Natural killer cell treated with Interleukin-12 subunit alpha and Interleukin-12 subunit beta and Interleukin-15 and Interleukin-18, amount 100 ng/mL, for 72 hours (primary cell): Measurements from ENCODE around the gene GNB5. TPM values are rescaled to one million over a fixed set of nuclear protein-coding genes. Genes with fewer than 3 reads are reported as not detected.

ENCODE experiments used
- ATAC-seq, 2 donors: fragments of 150-1000 bp; cut with Tn5 transposase in 1 of 2; sonication (Bioruptor Pico), chemical (Tn5 transposase) in 1 of 2; 2 replicates each; pipeline ENCODE4 v1.10.0; 2021
- DNase-seq: peaks from one replicate; pipeline ENCODE4 v3.0.0; 2022; ENCODE audit warnings: low spot score
- H3K27ac Mint-ChIP-seq, 2 donors: 1 replicate in 1 of 2; 2 replicates in 1 of 2; pipeline ENCODE4 v1.8.0; 2022; ENCODE audit warnings: mixed read lengths in 2 of 2, mild to moderate bottlenecking in 1 of 2, moderate library complexity in 1 of 2
- H3K27me3 Mint-ChIP-seq, 2 donors: 1 replicate in 1 of 2; 2 replicates in 1 of 2; pipeline ENCODE4 v1.8.0; 2022; ENCODE audit warnings: mixed read lengths in 2 of 2
- H3K36me3 Mint-ChIP-seq: one replicate; pipeline ENCODE4 v1.8.0; 2022; ENCODE audit warnings: mixed read lengths
- H3K4me1 Mint-ChIP-seq, 2 donors: 1 replicate in 1 of 2; 2 replicates in 1 of 2; pipeline ENCODE4 v1.8.0; 2022; ENCODE audit warnings: low read depth in 2 of 2, mixed read lengths in 2 of 2, mild to moderate bottlenecking in 1 of 2
- H3K4me3 Mint-ChIP-seq: one replicate; pipeline ENCODE4 v1.8.0; 2022; ENCODE audit warnings: mixed read lengths
- H3K9me3 Mint-ChIP-seq: 2 replicates; pipeline ENCODE4 v1.8.0; 2022; ENCODE audit warnings: mixed read lengths
- total RNA-seq, 2 donors: library from RNA; stranded (reverse); gene quantifications; one replicate each; pipeline ENCODE4 v1.2.3, GENCODE V29; 2022

Gene GNB5
- total RNA-seq, 2 donors from 2014 or later = 7.1 to 11.2 TPM

DNA sequence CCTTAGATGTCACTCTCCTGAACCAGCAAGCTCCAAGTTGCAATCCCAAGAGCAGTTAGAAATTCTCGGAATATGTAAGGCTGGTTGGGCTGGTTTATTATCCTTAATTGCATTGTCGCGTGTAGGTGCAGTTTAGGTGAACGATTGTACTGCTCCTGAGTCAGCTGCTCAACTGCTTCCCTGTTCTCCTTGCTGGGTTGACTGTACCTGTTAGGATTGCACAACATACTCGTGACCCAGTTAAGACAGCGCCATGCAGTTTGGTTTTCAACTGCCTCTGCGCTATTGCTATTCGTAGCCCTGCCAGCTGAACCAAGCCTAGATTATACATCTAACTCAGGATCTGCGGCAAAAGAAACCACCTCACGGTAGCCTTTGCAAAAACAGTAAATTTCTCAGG, 119.6 kb downstream of the GNB5 start:
- Mint-ChIP-seq H3K4me3 (no peak overlapping the region), H3K27me3 (peaks cover 0 to 3% of the 10 kb centered on the region in 2 donors), H3K9me3 (no peaks in the 10 kb centered on the region), H3K27ac (no peak overlapping the region), H3K36me3 (no peaks in the 10 kb centered on the region), H3K4me1 (peaks cover 5 to 6% of the 10 kb centered on the region in 2 donors)
- ATAC-seq (no peak), DNase-seq (no peak)

DNA sequence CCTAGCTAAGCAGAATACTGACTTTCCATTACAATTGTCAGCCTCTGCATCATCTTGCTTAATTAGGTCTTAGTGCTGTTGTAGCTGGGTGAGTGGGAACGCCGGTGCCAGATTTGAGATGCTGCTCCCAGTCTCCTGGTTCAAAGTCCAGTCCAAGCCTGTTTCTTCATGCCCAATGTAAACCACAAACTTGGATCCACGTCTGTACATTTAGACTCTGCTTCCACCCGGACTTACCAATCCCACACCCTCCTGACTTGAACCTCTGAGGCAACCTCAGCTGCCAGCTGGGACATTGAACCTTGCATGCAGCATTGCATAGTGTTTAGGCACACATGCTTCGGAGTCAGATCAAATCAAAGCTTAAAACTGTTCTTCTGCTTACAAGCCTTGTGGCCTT, 121.6 kb downstream of the GNB5 start:
- Mint-ChIP-seq H3K4me1 (peaks cover 8 to 10% of the 10 kb centered on the region in 2 donors), H3K4me3 (no peak overlapping the region), H3K9me3 (no peaks in the 10 kb centered on the region), H3K27ac (no peak overlapping the region), H3K27me3 (peaks cover 0 to 3% of the 10 kb centered on the region in 2 donors), H3K36me3 (peaks cover 5% of the 10 kb centered on the region)
- no peak for DNase-seq
- ATAC-seq = no peak

DNA sequence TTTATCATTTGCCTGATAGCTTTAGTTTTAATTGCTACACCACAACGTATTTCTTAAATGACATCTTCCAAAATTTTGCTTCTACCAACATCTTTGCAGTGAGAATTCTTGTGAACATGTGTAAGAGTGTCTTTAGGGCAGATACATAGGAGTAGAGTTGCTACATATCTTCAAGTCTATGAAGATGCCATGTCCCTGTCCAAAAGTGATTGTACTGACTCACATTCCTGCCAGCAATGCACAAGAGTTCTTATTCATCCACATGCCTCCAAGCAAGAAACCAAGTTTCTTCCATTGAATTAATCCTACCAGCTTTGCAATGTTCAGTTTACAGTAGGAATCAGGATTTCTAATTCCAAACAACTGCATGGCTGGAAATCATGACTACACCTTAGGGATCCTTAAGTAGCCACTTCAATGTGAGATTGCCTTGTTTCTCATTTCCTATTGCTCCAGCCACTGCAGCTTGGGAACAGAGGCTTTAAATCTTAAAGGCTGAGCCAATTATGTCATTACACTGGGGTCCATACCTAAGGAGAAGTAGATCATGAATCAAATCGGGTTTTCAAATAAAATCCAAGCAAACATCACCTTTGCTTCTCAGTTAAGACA, 123.1 kb downstream of the GNB5 start:
- Mint-ChIP-seq H3K4me1 (peaks cover 8 to 10% of the 10 kb centered on the region in 2 donors), H3K36me3 (peaks cover 20% of the 10 kb centered on the region), H3K27ac (peak overlapping the region in 1 of 2 donors; percentile 42), H3K9me3 (no peaks in the 10 kb centered on the region), H3K27me3 (no peaks in the 10 kb centered on the region), H3K4me3 (no peak overlapping the region)
- DNase-seq (no peak), ATAC-seq (no peak)

DNA sequence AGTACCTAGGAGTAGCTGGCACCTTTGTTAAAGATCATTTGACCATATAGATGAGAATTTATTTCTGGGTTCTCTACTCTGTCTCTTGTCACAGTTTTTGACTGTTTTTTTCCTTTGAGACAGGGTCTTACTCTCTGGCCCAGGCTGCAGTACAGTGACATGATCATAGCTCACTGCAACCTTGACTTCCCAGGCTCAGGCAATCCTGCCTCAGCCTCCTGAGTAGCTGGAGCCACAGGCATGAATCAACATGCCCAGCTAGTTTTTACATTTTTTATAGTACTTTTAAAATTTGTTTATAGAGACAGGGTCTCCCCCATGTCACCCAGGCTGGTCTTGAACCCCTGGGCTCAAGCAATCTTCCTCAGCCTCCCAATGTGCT, 123.7 kb downstream of the GNB5 start:
- H3K36me3 Mint-ChIP-seq = peaks cover 21% of the 10 kb centered on the region
- no peaks in the 10 kb centered on the region for H3K9me3 Mint-ChIP-seq
- no peaks in the 10 kb centered on the region for H3K27me3 Mint-ChIP-seq
- DNase-seq = no peak
- peaks cover 8 to 10% of the 10 kb centered on the region in 2 donors for H3K4me1 Mint-ChIP-seq
- ATAC-seq = no peak
- H3K4me3 Mint-ChIP-seq = no peak overlapping the region
- H3K27ac Mint-ChIP-seq = peak overlapping the region in 1 of 2 donors; percentile 42

DNA sequence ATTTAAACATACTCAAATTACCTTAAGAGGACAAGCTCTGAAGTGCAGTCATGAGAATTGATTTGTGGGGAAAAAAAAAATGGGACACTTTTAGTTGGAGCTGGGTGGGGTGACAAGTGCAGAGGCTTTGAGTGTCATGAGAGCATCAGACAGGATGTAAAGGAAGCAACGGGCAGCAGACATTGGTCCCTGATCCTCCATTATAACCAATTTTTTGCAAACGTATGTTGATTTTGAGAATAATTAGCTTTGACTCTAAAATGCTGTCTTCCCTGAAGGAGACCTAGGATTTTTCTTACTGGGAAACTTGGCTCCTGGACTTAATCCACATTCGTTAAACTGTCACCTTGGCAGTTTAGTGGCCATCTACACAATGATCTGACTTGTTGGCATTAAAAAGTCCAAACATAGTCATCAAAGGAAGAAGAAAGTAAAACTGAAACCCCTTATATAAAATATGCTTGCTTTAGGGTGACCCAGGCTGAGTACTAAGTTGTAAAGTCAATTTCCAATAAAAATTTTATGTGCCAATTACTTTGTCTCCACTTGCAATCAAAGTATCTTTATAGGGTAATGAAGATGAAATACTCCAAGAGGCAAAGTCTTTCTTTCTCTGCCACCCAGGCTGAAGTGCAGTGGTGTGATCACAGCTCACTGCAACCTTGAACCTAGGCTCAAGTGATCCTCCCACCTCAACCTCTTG, 124.2 kb downstream of the GNB5 start:
- Mint-ChIP-seq H3K4me1 (peaks cover 8 to 10% of the 10 kb centered on the region in 2 donors), H3K9me3 (no peaks in the 10 kb centered on the region), H3K36me3 (peaks cover 21% of the 10 kb centered on the region), H3K4me3 (no peak overlapping the region), H3K27ac (no peak overlapping the region), H3K27me3 (no peaks in the 10 kb centered on the region)
- DNase-seq (no peak), ATAC-seq (no peak)

Other genes with a start within 250 kb of the GNB5 start
- 10 to 100 TPM; 29.6 to 31.6 TPM for gene LEO1, start 219.6 kb downstream of the GNB5 start, total RNA-seq
- gene MAPK6, start 172.2 kb downstream of the GNB5 start, total RNA-seq = 10 to 100 TPM; 65.8 to 89.1 TPM
- gene BCL2L10, start 78.6 kb downstream of the GNB5 start, total RNA-seq = not detected
- under 1 TPM; 0.42 to 0.45 TPM for gene MYO5C, start 104.4 kb upstream of the GNB5 start, total RNA-seq